HL-60 (cell line): ENCODE results near the gene ASGR1.

Experiments used
- DNase-seq, 2 experiments: peaks; one replicate each; pipeline ENCODE4 v3.0.0-alpha.2; 2010 to 2020; ENCODE audit warnings: low read depth in 1 of 2, low spot score in 1 of 2
- H3K27ac ChIP-seq: fragments of 250-450 bp; sonication (Bioruptor Pico); replicated peaks from 2 replicates; pipeline ENCODE4 v1.5.1; 2020; ENCODE audit warnings: mild to moderate bottlenecking, moderate library complexity
- H3K27me3 ChIP-seq: fragments of 250-450 bp; sonication (Bioruptor Pico); 2 replicates; pipeline ENCODE4 v1.5.1; 2021; ENCODE audit warnings: mild to moderate bottlenecking, moderate library complexity; ENCODE audit not compliant: insufficient read depth, poor library complexity, severe bottlenecking
- H3K4me3 ChIP-seq: replicated peaks from 2 replicates; pipeline ENCODE4 v1.5.1; 2011; ENCODE audit warnings: mild to moderate bottlenecking, control low read depth, low read length; ENCODE audit not compliant: insufficient read depth
- CTCF ChIP-seq: IDR thresholded peaks from one replicate; pipeline ENCODE4 v1.5.1; 2011; ENCODE audit warnings: low read length, control low read depth, inconsistent platforms; ENCODE audit not compliant: insufficient read depth
- GABPA ChIP-seq: IDR thresholded peaks from 2 replicates; pipeline ENCODE4 v1.6.1; 2012; ENCODE audit warnings: low read depth
- POLR2AphosphoS5 ChIP-seq: IDR thresholded peaks from 2 replicates; pipeline ENCODE4 v1.6.1; 2012; ENCODE audit warnings: low read depth
- REST ChIP-seq: IDR thresholded peaks from 2 replicates; pipeline ENCODE4 v1.6.1; 2012; ENCODE audit warnings: low read depth; ENCODE audit not compliant: insufficient replicate concordance
- SPI1 ChIP-seq: IDR thresholded peaks from 2 replicates; pipeline ENCODE4 v1.6.1; 2012; ENCODE audit warnings: low read depth, mild to moderate bottlenecking, borderline replicate concordance

Gene ASGR1

GRCh38 chr17:7205561-7205960 is 26.4 kb upstream of the ASGR1 start:
- Histone ChIP-seq H3K4me3 (no peak overlapping the region), H3K27me3 (no peaks in the 10 kb centered on the region), H3K27ac (no peak overlapping the region)
- TF ChIP-seq POLR2AphosphoS5: no peak
- no peak for TF ChIP-seq REST
- TF ChIP-seq CTCF: no peak
- TF ChIP-seq SPI1: no peak
- TF ChIP-seq GABPA: no peak
- no peak for DNase-seq

GRCh38 chr17:7204828-7205461 is 25.8 kb upstream of the ASGR1 start:
- no peak for TF ChIP-seq SPI1
- no peak for TF ChIP-seq POLR2AphosphoS5
- no peak for TF ChIP-seq CTCF
- TF ChIP-seq REST: no peak
- no peak for TF ChIP-seq GABPA
- H3K27ac ChIP-seq: no peak overlapping the region
- no peaks in the 10 kb centered on the region for H3K27me3 ChIP-seq
- DNase-seq: peak in 1 of 2 experiments; percentile 15
- H3K4me3 ChIP-seq: peak overlapping the region; percentile 40

- H3K27ac ChIP-seq: no peak overlapping the region
- DNase-seq: no peak
- TF ChIP-seq SPI1 (no peak), CTCF (no peak), POLR2AphosphoS5 (no peak), REST (no peak), GABPA (no peak)
- H3K4me3 ChIP-seq: no peak overlapping the region
- H3K27me3 ChIP-seq: no peaks in the 10 kb centered on the region
Observed at GRCh38 chr17:7204336-7204735, 25.2 kb upstream of the ASGR1 start.
